A549 (cell line): ENCODE measurements around the gene KRTAP5-5.

Source experiments
- POLR2A ChIP-seq: IDR thresholded peaks from 2 replicates; pipeline ENCODE4 v1.6.1; 2012; ENCODE audit warnings: mild to moderate bottlenecking, low read length
- TF ChIP-seq, protein P1 (sequence below): fragments of 250-450 bp; sonication (Bioruptor Pico); IDR thresholded peaks from 2 replicates; pipeline ENCODE4 v1.5.0; 2021; ENCODE audit warnings: mild to moderate bottlenecking, moderate library complexity, borderline replicate concordance
- TF ChIP-seq, protein P2 (sequence below): fragments of >200 bp; sonication (Bioruptor Twin); formaldehyde crosslinking; IDR thresholded peaks from 3 replicates; pipeline ENCODE4 v1.5.1; 2016

DNA sequence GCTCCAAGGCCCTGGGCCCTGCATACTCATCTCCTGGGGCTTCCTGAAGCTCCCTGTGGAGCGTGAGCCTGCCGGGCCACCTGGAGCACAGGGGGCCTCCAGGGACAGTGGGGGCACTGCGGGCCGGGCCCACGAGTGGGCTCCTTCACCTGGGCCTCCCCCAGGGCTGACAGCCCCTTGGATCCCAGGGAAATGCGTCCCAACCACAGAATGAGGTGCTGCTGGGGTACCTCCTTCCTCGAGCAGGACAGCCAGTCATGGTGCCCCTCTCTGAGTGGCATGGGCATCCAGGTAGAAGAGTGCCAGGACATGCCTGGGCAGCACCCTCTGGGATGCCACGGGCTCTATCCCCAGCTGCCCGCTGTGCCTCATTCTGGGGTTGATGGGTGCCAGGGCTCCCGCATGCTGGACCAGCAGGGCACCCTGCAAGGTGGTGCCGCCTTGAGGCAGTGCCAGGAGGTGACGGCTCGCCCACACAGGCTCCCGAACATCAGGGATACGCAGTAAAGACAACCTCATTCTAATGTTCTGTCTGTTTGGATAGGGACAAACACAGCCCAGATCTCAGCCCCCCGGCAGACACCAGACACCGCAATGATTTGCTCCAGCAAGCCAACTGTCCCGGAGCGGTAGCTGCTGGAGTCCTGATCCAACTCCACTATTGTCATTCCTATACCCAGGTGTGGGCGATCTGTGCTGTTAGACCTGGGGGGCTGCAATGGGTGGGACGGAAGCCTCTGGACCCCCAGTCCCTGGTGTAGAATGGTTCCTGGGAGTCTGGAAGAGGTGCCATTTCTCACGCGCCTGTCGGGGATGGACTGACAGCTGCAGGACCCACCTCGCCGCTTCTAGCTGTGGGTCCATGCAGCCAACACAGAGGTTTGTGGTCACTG, 25.8 kb downstream of the KRTAP5-5 start:
- TF ChIP-seq, protein P1, sequence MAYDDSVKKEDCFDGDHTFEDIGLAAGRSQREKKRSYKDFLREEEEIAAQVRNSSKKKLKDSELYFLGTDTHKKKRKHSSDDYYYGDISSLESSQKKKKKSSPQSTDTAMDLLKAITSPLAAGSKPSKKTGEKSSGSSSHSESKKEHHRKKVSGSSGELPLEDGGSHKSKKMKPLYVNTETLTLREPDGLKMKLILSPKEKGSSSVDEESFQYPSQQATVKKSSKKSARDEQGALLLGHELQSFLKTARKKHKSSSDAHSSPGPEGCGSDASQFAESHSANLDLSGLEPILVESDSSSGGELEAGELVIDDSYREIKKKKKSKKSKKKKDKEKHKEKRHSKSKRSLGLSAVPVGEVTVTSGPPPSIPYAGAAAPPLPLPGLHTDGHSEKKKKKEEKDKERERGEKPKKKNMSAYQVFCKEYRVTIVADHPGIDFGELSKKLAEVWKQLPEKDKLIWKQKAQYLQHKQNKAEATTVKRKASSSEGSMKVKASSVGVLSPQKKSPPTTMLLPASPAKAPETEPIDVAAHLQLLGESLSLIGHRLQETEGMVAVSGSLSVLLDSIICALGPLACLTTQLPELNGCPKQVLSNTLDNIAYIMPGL, result no peak
- TF ChIP-seq, protein P2, sequence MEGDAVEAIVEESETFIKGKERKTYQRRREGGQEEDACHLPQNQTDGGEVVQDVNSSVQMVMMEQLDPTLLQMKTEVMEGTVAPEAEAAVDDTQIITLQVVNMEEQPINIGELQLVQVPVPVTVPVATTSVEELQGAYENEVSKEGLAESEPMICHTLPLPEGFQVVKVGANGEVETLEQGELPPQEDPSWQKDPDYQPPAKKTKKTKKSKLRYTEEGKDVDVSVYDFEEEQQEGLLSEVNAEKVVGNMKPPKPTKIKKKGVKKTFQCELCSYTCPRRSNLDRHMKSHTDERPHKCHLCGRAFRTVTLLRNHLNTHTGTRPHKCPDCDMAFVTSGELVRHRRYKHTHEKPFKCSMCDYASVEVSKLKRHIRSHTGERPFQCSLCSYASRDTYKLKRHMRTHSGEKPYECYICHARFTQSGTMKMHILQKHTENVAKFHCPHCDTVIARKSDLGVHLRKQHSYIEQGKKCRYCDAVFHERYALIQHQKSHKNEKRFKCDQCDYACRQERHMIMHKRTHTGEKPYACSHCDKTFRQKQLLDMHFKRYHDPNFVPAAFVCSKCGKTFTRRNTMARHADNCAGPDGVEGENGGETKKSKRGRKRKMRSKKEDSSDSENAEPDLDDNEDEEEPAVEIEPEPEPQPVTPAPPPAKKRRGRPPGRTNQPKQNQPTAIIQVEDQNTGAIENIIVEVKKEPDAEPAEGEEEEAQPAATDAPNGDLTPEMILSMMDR, result no peak
- TF ChIP-seq POLR2A, result no peak
